HG03432 (cell line): ENCODE data around the gene RPE.

Experiments
- ATAC-seq: cut with Tn5 transposase; IDR thresholded peaks from one replicate; pipeline ENCODE4 v1.9.1; 2021; ENCODE audit warnings: mild to moderate bottlenecking, moderate library complexity; ENCODE audit not compliant: unreplicated experiment

Gene RPE

GRCh38 chr2:210000464-210001324, 1.7 kb upstream of the RPE start:
- no peak for ATAC-seq

GRCh38 chr2:210003359-210003758, 921 bp downstream of the RPE start:
- no peak for ATAC-seq

DNA sequence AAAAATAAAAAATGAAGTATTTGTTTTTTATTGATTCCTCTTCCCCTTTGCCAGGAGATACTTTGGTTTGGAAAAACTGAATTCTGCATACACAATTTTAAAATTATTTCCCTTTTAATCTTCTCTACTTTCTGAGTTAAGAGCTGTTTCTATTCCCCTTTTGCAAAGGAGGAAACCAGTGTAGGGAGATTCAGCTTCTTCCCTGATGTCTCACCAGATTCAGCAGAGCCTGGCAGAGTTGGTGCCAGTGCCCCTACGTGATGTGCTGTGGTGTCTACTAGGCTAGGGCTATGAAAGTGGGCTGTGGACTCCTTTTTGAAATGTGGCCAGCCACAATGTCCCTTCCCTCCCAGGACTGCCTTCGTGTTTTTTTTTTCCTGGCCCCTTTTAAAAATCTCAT, 2.4 kb downstream of the RPE start:
- ATAC-seq: no peak

DNA sequence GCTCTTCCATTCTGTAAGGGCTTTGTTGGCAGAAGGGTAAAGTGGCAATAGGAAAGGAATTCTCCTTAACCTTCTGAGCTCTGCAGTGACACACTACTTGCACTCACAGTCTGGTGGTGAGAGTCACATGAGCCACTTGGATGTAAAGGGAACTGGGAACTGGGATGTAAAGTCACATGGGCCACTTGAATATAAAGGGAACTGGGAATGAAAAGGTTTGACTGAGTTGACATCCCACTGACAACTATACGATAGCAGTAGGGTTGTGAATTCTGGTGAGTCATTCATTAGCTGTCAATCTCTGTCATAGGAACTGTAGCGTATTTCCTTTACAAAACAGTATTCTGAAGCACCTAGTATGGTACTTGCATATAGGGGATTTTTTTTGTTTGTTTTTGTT, 5.5 kb downstream of the RPE start:
- ATAC-seq: no peak

GRCh38 chr2:210009126-210009525, 6.7 kb downstream of the RPE start:
- ATAC-seq: no peak

DNA sequence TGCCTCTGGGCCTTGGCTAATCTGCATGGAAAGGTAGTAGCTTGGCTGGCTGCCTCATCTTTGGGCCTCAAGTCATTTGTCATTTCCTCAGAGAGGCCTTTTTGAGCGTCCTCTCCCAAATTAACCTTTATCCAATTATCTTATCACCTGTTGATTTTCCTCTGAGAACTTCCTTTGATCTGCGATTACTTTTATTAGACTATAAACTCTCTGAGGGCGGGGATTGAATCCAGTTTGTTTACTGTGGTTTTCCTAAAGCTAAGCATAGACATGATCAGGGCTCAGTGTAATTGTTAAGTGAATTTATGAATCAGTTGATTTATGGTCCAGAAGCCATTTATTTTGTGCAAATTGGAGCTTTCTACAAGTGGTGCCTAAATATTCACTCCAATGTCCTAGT, 7.5 kb downstream of the RPE start:
- ATAC-seq: no peak

- ATAC-seq: no peak
These were observed 17.7 kb downstream of the RPE start for GRCh38 chr2:210020138-210020537.

- no peak for ATAC-seq
These were observed 20.4 kb downstream of the RPE start for GRCh38 chr2:210022824-210023223.

GRCh38 chr2:210027608-210028007, 25.2 kb downstream of the RPE start:
- no peak for ATAC-seq

DNA sequence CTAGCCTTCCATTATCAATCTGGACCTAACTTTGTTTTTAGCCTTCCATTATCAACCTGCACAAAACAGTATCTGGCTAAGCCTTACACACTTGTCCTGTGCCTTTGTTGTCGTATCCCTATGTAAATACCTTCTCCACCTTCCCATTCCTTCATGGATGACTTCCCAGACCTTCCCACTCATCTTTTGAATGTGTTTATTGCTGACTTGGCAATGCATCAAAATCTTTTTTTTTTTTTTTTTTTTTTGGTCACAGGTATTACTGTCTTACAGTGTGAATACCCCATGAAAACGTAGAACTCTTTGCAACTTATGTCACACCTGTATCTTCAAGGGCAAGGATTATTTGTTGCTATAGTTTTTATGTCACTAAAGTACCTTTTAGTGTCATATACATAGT, 25.7 kb downstream of the RPE start:
- ATAC-seq: no peak

DNA sequence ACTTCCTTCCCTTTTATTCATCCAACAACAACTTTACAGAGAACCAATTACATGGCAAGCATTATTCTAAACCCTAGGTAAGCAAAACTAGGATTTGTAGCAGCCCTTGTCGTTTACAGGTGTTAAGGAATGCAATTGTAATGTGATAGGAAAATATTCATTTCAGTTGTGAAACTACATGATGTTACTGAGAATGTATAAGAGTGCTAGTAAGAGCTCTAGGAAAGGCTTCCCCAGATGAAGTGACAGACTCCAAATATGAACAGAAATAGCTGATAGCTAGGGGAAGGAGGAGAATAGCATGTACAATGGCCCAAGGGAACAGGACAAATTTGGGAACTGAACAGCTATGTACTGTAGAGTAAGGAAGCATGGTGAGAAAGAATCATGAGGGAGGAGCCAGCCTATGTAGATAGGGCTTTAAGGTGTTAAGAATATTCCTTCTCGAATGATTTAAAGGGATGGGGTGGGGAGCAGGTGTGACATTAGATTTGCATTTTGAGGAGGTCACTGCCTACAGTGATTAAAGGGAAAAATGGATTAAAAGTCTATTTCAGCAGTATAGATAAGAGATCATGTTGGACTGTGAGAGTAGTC, 31.7 kb downstream of the RPE start:
- no peak for ATAC-seq

GRCh38 chr2:210035679-210036078, 33.2 kb downstream of the RPE start:
- ATAC-seq: no peak

DNA sequence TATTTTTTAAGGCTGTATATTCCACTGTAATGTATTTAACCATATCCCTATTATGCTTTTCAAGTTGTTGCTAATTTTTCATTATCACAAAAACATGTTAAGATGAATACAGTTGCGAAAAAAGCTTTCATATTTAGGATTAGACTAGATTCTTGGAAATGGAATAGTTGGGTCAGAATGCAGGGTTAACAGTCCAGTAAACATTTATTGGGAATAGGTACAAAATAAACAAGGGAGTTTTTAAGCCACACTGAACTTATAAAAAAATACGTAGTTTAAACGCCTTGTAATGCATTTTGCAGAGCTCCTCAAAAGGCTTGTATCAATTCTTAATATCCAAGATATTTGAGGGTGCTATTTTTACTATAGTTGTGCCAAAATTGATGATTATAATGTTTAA, 35.6 kb downstream of the RPE start:
- no peak for ATAC-seq

DNA sequence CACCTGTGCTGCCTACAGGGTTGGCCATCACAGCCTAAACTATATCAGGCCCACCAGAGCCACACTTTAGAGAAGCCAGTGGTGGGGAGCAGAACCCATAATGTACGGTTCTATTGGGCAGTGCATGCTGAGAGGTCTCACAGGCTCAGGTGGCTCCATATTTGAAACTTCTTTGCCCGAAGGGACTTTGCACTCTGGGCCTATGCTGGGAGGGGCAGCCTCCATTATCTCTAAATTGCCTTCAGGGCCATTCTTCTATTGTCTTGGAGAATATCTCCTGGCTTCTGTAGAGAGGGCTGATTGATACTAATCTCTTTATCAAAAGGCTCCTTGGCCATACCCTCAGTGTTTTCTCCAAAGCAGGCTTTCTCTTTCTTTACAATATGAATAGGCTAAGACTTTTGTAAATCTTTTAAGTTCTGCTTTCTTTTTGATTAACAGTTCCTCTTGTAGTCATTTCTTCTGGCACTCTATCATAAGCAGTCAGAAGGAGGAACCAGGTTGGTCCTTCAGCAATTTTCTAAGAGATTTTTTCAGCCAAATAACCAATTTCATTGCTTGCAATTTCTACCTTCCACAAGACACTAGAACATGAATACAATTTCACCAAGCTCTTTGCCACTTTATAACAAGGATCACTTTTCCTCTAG, 44.5 kb downstream of the RPE start:
- no peak for ATAC-seq

DNA sequence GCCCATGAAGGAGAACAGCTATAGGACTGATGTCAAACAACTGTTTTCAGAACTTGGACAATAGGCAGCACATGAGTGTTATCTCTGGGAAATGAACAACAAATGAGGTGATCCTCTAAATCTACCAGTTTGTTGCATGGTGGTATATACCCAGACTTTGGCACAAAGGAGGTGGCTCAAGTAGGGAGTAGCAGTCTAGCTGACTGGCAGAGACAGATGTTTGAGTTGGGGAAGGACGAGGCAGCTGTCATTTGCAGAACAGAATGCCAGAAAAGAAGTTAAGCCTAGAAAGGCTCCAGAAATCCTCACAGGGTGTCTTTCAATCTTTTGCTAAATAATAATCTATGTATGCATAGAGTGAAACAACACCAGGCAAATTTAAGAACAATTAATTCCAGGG, 47.4 kb downstream of the RPE start:
- ATAC-seq: no peak

- no peak for ATAC-seq
These were observed 48.4 kb downstream of the RPE start for GRCh38 chr2:210050885-210051284.

- ATAC-seq: no peak
These were observed 52.3 kb downstream of the RPE start for GRCh38 chr2:210054696-210055095.

- ATAC-seq: no peak
These were observed 53.4 kb downstream of the RPE start for GRCh38 chr2:210055825-210056224.

- no peak for ATAC-seq
These were observed 60.9 kb downstream of the RPE start for GRCh38 chr2:210063306-210063705.
